Activated CD8-positive, alpha-beta memory T cell treated with anti-CD3 and anti-CD28 coated beads for 1 hour (primary cell): ENCODE measurements around the gene NPIPA2.
"Not testable (repeated sequence)": the region's sequence is repeated elsewhere in the genome, so short reads cannot be mapped to it uniquely, and the experiment has no call there.

ENCODE experiments used
- DNase-seq, 2 donors: peaks; one replicate each; pipeline ENCODE4 v3.0.0-alpha.2; 2020; ENCODE audit warnings: low read depth in 1 of 2; ENCODE audit errors: extremely low read depth in 1 of 2

NPIPA2 gene

DNA sequence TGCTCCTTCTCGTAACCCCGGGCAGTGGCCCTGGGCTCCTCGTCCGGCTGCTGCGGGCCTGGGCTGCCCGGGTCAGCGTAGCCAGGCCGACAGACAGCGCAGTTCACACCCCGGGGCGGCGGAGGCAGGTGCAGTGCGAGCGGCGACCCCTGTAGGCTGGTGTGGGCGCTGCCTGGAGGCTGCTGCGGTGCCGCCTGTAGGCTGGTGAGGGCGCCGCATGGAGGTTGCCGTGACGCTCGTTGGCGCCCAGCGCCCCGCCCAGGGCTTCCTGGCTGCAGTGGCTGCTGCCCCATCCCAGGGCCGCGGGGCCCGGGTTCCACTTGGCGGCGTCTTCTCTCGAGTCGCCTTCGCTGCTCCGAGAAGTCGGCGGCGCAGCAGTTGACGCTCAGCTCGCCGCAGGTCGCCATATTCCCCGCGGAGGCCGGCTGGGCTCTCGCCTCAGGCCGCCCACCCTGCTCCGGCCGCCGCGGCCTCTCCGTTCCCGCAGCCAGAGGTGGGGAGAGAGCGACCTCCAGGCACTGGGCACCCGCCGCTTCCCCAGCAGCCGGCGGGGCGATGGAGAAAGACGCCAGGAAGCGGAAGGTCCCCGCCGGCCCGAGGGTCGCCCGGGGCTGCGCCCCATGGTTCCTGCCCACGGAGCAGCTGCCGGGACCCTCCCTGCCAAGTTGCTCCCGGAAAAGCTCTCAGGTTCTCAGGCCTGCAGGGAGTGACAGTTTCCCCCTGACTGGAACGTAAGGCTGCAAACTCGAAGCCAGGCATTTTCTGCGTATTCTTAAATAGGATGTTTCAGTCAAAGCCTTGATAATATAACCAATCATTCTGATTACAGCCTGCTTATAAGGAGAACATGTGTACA is at the start of gene NPIPA2:
Gene NPIPA2 (plus strand): TSS at position 261 of the 856 bp plus-strand sequence. CDS start 5,533 bp downstream, outside the sequence.
- not testable (repeated sequence) for DNase-seq

- not testable (repeated sequence) for DNase-seq
Measured at GRCh38 chr16:14694129-14694528, 48.2 kb upstream of the NPIPA2 start, which contains the start of gene PLA2G10. Gene PLA2G10, minus strand, starts transcription at chr16:14694308. Its CDS starts 79 bp downstream, at chr16:14694229.

DNA sequence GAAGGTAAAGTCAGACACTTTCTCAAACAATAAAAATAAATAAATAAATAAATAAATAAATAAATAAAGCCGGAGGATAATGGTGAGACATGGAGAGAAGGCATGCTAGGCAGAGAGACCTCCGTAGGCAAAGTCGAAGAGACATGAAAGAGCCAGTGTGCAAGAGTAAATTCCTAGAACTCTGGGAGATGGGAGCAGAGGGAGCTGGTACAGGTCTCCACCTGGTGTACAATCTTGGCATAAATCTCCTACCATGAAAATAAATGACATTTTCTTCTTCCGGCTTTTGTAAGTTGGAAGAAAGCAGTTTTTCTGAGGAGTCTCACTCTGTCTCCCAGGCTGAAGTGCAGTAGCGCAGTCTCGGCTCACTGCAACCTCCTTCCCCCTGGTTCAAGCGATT is 40.5 kb upstream of the NPIPA2 start:
- not testable (repeated sequence) for DNase-seq

DNA sequence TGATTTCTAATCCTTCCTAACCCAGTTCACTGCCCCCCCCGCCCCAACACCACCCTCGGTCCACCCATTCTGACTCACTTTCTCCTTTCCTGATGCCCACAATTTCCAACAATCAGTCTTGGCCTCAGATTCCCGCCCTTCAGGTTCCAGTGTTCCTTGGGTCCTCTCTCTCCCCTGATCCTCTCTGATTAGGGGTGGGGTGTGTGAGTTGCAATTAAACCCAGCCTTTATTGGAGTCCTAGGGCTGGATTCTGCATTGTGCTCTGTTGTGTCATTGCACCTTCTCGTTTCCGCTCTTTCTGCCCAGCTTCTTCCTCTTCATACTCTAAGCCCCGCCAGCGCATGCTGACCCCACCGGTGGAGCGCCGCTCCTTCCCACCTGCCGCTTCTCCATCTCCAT is 39.7 kb upstream of the NPIPA2 start:
- DNase-seq, result not testable (repeated sequence)

GRCh38 chr16:14703156-14704011 is 38.9 kb upstream of the NPIPA2 start, which contains the start of gene NPIPA3:
Gene NPIPA3, plus strand, starts transcription at chr16:14703411. Its CDS starts 5,533 bp downstream, at chr16:14708944.
- DNase-seq, result not testable (repeated sequence)

DNA sequence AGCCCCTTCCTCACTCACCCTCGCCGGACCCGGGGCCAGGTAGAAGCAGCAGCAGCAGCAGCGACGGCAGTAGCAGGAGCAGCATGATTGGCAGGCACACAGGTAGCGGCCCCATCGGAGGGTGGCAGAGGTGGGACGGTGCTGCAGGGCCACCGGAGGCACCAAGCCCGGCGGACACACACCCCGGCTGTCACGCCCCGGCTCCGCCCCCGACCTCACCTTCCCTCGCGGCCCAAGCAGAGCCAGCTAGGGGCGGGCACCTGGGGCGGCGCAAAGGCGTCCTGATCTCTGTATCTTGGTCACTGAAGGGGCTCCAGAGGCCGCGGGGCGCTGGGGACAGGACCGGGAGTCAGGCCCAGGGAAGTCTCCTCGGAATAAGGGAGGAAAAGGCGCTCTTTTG is 9.1 kb upstream of the NPIPA2 start:
- DNase-seq, result not testable (repeated sequence)

- DNase-seq, result not testable (repeated sequence)
Measured at GRCh38 chr16:14740832-14741385, 1.4 kb upstream of the NPIPA2 start.

DNA sequence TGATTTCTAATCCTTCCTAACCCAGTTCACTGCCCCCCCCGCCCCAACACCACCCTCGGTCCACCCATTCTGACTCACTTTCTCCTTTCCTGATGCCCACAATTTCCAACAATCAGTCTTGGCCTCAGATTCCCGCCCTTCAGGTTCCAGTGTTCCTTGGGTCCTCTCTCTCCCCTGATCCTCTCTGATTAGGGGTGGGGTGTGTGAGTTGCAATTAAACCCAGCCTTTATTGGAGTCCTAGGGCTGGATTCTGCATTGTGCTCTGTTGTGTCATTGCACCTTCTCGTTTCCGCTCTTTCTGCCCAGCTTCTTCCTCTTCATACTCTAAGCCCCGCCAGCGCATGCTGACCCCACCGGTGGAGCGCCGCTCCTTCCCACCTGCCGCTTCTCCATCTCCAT is 539 bp upstream of the NPIPA2 start:
- DNase-seq, result not testable (repeated sequence)

DNA sequence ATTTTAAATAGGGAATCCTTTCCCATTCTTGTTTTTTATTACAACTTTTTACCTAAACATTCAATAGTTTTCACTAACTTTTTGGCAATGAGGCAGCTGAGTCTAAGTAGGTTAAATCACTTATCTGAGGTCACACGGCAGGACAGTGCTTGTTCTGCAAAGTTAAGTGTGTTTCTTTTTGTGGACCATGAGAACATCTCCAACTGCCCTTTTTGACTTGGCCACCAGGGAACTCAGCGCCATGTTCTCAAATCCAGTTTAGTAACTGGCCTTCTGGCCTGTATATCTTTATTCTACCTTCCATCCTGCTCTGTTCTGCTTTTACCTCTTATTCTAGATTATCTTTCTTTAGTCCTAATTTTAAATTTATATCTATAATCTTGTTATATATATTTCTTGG is 31.3 kb downstream of the NPIPA2 start:
- DNase-seq, result not testable (repeated sequence)

- DNase-seq, result not testable (repeated sequence)
Measured at GRCh38 chr16:14775624-14776023, 33.3 kb downstream of the NPIPA2 start.

- DNase-seq, result not testable (repeated sequence)
Measured at GRCh38 chr16:14776763-14777162, 34.4 kb downstream of the NPIPA2 start.

DNA sequence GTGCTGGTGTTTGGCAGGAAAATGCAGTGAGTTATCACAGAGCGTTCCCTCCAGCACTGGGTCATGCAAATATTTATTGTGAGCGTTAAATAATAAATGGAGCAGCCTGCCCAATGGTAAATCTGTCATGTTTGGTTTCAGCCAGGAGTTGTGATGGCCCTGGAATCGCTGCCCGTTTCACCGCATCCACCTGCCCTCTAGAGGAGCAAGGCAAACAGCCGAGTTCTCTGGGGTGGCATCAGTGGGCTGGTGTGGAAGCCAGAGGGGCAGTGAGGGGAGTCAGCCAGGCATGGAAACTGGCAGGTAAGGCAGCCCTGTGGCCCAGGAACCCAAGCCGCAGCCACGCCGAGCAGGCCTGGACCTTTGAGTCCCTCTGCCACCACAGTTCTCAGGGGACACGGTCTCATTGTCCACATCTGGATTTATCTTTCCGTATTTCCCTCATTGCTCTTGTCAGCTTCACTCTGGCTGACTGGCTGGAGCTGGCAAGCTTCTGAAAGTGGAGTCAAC is 37.1 kb downstream of the NPIPA2 start:
- DNase-seq, result not testable (repeated sequence)

GRCh38 chr16:14786180-14786579 is 43.8 kb downstream of the NPIPA2 start:
- not testable (repeated sequence) for DNase-seq

DNA sequence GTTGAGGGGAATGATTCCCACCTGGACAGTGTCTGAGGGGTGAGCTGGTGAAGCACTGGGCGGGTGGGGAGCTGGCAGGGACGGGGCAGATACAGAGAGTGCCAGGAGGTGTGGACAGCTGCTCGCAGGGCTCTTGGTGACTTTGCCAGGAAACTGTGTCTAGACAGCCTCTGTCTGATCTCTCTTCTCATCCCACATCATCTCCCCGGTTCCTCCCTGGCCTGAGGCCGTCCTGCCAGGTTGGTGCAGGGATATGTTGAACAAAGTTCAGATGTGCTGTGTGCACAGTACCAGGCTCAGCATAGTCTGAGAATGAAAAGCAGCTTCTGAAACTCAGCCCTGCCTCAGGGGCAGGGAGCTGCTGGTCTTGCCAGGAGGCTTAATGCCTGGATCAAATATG is 47.2 kb downstream of the NPIPA2 start:
- DNase-seq, result not testable (repeated sequence)

- not testable (repeated sequence) for DNase-seq
Measured at GRCh38 chr16:14790320-14790956, 48.1 kb downstream of the NPIPA2 start.

GRCh38 chr16:14792914-14793313 is 50.6 kb downstream of the NPIPA2 start:
- not testable (repeated sequence) for DNase-seq

DNA sequence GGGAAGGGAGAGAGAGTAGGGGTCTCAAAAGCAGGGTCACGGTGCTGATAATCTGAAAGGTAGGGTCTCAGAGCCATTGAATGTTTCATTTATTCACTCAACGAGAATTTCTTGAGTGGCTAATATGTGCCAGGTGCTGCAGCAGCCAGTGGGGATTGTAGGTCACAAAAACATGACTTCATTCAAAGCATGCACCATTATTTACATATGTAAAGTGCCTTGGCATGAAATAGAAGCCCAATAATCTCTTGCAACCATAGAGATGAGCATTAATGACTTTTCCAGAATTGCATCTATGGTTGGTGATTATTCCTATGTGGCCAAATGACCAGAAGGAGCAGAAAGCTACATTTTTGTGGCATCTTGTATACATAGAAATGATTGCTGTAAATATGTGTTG is 55.2 kb downstream of the NPIPA2 start:
- DNase-seq, result not testable (repeated sequence)

- DNase-seq, result not testable (repeated sequence)
Measured at GRCh38 chr16:14803577-14803976, 61.2 kb downstream of the NPIPA2 start.

GRCh38 chr16:14807184-14807678 is 64.9 kb downstream of the NPIPA2 start:
- not testable (repeated sequence) for DNase-seq

DNA sequence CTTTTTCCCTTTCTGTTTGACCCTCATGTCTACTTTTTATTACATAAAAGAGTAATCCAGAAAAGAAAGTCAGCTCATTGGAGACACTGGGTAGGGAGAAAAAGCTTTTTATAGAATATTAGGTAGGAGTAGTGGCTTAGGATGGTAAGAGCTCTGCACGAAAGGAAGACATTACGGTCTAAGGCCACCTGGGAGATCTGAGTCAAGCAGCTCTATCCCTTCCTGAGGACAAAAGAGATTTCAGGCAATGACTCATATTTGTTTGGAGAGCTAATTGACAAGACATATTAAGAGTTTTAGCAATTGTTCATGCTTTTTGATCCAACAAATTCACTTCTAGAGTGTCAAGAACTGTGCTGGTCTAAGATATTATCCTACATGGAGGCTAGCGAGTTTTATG is 71.6 kb downstream of the NPIPA2 start:
- DNase-seq, result not testable (repeated sequence)
